UCSD-AML1 (cell line): ENCODE measurements around the gene GNB5.
A peak's percentile ranks its signal among the peaks of the same experiment; 100 is the strongest.
"Not testable (repeated sequence)": the region's sequence is repeated elsewhere in the genome, so short reads cannot be mapped to it uniquely, and the experiment has no call there.

ENCODE experiments used
- DNase-seq: peaks from one replicate; lab custom pipeline; 2025; ENCODE audit not compliant: unreplicated experiment; lab: John Stamatoyannopoulos, UW

Gene GNB5

GRCh38 chr15:52171807-52172206 lies 19.4 kb downstream of the GNB5 start:
- no peak for DNase-seq

- DNase-seq = no peak
Observed at GRCh38 chr15:52171386-52171785, 19.8 kb downstream of the GNB5 start.

- DNase-seq = not testable (repeated sequence)
Observed at GRCh38 chr15:52170199-52170598, 21.0 kb downstream of the GNB5 start.

- not testable (repeated sequence) for DNase-seq
Observed at GRCh38 chr15:52165494-52166131, 25.6 kb downstream of the GNB5 start.

GRCh38 chr15:52164631-52165265 lies 26.4 kb downstream of the GNB5 start:
- no peak for DNase-seq

- no peak for DNase-seq
Observed at GRCh38 chr15:52163321-52164190, 27.6 kb downstream of the GNB5 start.

- DNase-seq = no peak
Observed at GRCh38 chr15:52162876-52163275, 28.3 kb downstream of the GNB5 start.

GRCh38 chr15:52162260-52162659 lies 28.9 kb downstream of the GNB5 start:
- DNase-seq = no peak

GRCh38 chr15:52161406-52161966 lies 29.7 kb downstream of the GNB5 start:
- DNase-seq = no peak

GRCh38 chr15:52159645-52160044 lies 31.5 kb downstream of the GNB5 start:
- DNase-seq = no peak

- DNase-seq = no peak
Observed at GRCh38 chr15:52158084-52158765, 33.0 kb downstream of the GNB5 start.

- DNase-seq = no peak
Observed at GRCh38 chr15:52155878-52156277, 35.3 kb downstream of the GNB5 start.

- DNase-seq = peak; percentile 55
Observed at GRCh38 chr15:52154896-52155865, 36.0 kb downstream of the GNB5 start.

GRCh38 chr15:52153900-52154895 lies 37.0 kb downstream of the GNB5 start:
- no peak for DNase-seq

- no peak for DNase-seq
Observed at GRCh38 chr15:52151353-52151752, 39.8 kb downstream of the GNB5 start.

GRCh38 chr15:52150871-52151270 lies 40.3 kb downstream of the GNB5 start:
- DNase-seq = no peak

GRCh38 chr15:52150043-52150825 lies 41.0 kb downstream of the GNB5 start:
- no peak for DNase-seq

GRCh38 chr15:52148403-52148802 lies 42.8 kb downstream of the GNB5 start:
- no peak for DNase-seq
